Stimulated activated naive CD8-positive, alpha-beta T cell treated with anti-CD3 and anti-CD28 coated beads, Interleukin-15, amount 100 ng/mL, for 72 hours (primary cell): ENCODE data around the gene CEACAM16.
A peak's percentile ranks its signal among the peaks of the same experiment; 100 is the strongest.
"Not testable (repeated sequence)": the region's sequence is repeated elsewhere in the genome, so short reads cannot be mapped to it uniquely, and the experiment has no call there.

Source experiments
- ATAC-seq: fragments of 150-1000 bp; cut with Tn5 transposase; 2 replicates; pipeline ENCODE4 v1.10.0; 2021; ENCODE audit warnings: mild to moderate bottlenecking, moderate library complexity
- DNase-seq, 2 donors: peaks; one replicate each; pipeline ENCODE4 v3.0.0; 2021 to 2022
- H3K27ac Mint-ChIP-seq, 2 donors: one replicate each; pipeline ENCODE4 v1.8.0; 2022; ENCODE audit warnings: mild to moderate bottlenecking in 2 of 2, mixed read lengths in 2 of 2, moderate library complexity in 2 of 2
- H3K27me3 Mint-ChIP-seq: one replicate; pipeline ENCODE4 v1.8.0; 2022; ENCODE audit warnings: mixed read lengths
- H3K4me1 Mint-ChIP-seq: one replicate; pipeline ENCODE4 v1.8.0; 2022; ENCODE audit warnings: mild to moderate bottlenecking, mixed read lengths
- H3K4me3 Mint-ChIP-seq, 2 donors: one replicate each; pipeline ENCODE4 v1.8.0; 2022; ENCODE audit warnings: mild to moderate bottlenecking in 2 of 2, mixed read lengths in 2 of 2, moderate library complexity in 1 of 2
- H3K9me3 Mint-ChIP-seq, 2 donors: one replicate each; pipeline ENCODE4 v1.8.0; 2022; ENCODE audit warnings: mixed read lengths in 2 of 2

The CEACAM16 gene

DNA sequence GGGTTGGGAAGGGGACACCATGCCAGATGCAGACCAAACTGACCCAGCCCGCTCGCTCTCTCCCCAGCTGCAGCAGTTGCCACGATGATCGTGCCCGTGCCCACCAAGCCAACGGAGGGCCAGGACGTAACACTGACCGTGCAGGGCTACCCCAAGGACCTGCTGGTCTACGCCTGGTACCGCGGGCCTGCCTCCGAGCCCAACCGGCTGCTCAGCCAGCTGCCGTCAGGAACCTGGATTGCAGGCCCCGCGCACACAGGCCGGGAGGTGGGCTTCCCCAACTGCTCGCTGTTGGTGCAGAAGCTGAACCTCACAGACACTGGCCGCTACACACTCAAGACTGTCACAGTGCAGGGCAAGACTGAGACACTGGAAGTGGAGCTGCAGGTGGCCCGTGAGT is 8.8 kb downstream of the CEACAM16 start:
- H3K27me3 Mint-ChIP-seq = peaks cover 25% of the 10 kb centered on the region
- ATAC-seq = no peak
- no peaks in the 10 kb centered on the region for H3K9me3 Mint-ChIP-seq
- H3K27ac Mint-ChIP-seq = no peak overlapping the region
- H3K4me3 Mint-ChIP-seq = no peak overlapping the region
- peaks cover 15% of the 10 kb centered on the region for H3K4me1 Mint-ChIP-seq
- no peak for DNase-seq

DNA sequence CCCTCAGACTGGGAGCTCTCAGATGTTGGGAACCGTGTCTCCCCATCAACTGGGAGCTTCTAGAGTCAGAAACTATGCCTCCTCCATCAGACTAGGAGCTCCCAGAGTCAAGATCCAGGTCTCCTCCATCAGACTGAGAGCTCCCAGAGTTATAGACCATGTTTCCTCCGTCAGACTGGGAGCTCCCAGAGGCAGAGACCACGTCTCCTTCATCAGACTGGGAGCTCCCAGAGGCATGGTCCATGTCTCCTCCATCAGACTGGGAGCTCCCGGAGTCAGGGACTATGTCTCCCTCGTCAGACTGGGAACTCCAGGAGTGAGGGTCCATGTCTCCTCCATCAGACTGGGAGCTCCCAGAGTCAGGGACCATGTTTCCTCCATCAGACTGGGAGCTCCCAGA is 10.0 kb downstream of the CEACAM16 start:
- Mint-ChIP-seq H3K4me1 (peaks cover 15% of the 10 kb centered on the region), H3K4me3 (no peak overlapping the region), H3K27ac (no peak overlapping the region), H3K27me3 (peaks cover 25% of the 10 kb centered on the region), H3K9me3 (no peaks in the 10 kb centered on the region)
- ATAC-seq = no peak
- no peak for DNase-seq

DNA sequence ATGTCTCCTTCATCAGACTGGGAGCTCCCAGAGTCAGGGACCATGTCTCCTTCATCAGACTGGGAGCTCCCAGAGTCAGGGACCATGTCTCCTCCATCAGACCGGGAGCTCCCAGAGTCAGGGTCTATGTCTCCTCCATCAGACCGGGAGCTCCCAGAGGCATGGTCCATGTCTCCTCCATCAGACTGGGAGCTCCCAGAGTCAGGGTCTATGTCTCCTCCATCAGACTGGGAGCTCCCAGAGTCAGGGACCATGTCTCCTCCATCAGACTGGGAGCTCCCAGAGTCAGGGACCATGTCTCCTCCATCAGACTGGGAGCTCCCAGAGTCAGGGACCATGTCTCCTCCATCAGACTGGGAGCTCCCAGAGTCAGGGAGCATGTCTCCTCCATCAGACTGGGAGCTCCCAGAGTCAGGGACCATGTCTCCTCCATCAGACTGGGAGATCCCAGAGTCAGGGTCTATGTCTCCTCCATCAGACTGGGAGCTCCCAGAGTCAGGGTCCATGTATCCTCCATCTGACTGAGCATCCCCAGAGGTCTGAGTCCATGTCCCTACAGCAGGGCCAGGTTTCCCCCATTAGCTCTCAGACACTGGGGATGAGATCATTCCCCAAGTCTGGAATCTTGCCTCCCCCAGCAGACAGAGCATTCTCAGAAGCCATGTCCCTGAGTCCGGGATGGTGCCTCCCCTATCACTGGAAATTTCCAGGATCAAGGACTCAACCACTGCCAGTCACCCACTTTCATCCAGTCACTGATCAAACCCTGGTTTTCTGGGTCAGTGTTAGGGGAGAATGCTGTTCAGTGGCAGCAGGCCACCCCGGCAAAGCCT is 10.7 kb downstream of the CEACAM16 start:
- not testable (repeated sequence) for DNase-seq, H3K4me3 Mint-ChIP-seq, ATAC-seq, H3K27ac Mint-ChIP-seq, H3K9me3 Mint-ChIP-seq
- peaks cover 15% of the 10 kb centered on the region for H3K4me1 Mint-ChIP-seq
- H3K27me3 Mint-ChIP-seq = peaks cover 25% of the 10 kb centered on the region

DNA sequence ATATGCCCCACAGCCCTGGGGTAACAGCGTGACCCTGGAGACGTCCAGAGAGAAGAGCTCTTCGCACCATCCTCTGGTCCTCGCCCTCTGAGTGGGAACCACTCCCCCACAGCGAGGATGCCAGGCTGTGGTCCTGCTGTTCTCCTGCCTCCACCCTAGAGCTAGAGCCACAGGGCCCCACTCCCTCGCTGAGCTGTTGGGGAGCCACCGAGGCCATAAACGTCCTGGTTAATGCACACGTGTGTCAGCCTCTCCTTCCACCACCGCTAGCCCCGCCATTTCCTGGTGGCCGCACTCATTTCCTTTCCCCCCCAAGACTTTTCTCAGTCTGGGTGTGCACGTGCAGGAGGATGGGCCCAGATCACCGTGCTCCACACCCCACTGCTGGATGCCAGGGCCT is 11.5 kb downstream of the CEACAM16 start:
- H3K27ac Mint-ChIP-seq = peak overlapping the region in 1 of 2 donors; percentile 80
- H3K4me3 Mint-ChIP-seq = peak overlapping the region in 1 of 2 donors; percentile 14

DNA sequence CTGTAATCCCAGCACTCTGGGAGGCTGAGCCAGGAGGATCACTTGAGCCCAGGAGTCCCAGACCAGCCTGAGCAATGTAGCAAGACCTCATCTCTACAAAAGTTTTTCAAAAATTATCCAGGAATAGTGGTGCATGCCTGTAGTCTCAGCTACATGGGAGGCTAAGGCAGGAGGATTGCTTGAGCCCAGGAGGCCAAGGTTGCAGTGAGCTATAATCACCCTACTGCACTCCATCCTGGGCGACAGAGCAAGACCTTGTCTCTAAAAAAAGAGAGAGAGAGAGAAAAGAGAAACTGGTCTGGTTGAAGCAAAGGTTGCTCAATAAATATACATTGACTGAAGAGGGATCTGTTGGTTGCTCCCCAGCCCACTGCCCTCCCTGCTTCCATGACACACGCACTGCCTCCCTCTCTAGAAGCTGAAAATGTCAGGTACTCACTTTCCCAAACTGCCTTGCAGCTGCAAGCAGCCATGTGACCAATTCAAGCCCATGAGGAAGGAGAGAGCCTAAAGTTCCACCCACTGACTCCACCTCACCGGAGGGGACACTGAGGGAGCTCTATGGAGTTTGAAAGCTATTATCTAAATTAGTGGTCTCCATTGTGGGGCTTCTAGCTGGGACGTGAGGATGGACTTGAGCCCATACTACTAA is 14.0 kb downstream of the CEACAM16 start:
- DNase-seq (no peak), ATAC-seq (no peak)
- Mint-ChIP-seq H3K27ac (no peak overlapping the region), H3K27me3 (peaks cover 12% of the 10 kb centered on the region), H3K9me3 (peaks cover 16 to 18% of the 10 kb centered on the region in 2 donors), H3K4me3 (no peak overlapping the region), H3K4me1 (peaks cover 16% of the 10 kb centered on the region)

More for the DNA sequence above, 11.5 kb downstream of the CEACAM16 start:
- ATAC-seq (peak; percentile 18), DNase-seq (no peak)
- Mint-ChIP-seq H3K4me1 (peaks cover 15% of the 10 kb centered on the region), H3K27me3 (peaks cover 22% of the 10 kb centered on the region), H3K9me3 (peaks cover 11 to 14% of the 10 kb centered on the region in 2 donors)

DNA sequence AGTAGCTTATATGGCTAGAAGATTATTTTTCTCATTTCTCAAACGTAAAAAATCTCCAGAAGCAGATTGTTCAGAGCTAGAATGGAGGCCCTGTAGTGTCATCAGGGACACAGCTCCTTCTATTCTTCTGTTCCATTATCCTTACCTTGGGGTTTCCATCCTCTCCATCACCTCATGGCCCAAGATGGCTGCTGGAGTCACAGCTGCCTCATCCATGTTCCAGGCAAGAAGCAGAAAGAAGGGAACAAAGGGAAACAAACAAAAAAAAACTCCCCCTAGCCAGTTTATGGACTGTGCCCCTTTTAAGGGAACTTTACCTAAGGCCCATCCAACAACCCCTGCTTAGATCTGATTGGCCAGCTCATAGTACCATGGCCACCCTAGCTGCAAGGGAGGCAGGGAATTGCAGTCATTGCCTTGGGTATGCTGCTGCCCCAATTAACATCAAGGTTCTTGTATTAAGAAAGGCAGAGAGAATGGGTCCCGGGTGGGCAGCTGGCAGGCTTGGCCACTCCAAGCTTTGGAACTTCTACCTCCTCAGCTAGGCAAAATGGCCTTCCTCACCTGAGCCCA is 15.7 kb downstream of the CEACAM16 start:
- Mint-ChIP-seq H3K4me3 (no peak overlapping the region), H3K27ac (no peak overlapping the region), H3K4me1 (peaks cover 28% of the 10 kb centered on the region), H3K9me3 (peaks cover 16 to 18% of the 10 kb centered on the region in 2 donors), H3K27me3 (peaks cover 12% of the 10 kb centered on the region)
- DNase-seq (no peak), ATAC-seq (no peak)

DNA sequence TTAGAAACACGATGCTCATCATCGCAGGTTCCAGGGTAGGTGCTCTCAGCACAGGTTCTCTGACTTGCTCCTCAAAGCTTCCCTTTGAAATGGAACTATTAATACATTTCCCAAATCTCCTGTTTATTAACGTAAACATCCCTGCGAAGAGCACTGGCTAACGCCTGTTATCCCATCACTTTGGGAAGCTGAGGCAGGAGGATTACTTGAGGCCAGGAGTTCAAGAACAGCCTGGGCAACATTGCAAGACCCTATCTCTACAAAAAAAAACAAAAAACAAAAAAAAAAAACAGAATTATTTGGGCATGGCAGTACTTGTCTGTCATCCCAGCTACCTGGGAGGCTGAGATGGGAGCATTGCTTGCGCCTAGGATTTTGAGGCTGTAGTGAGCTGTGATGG is 18.7 kb downstream of the CEACAM16 start:
- Mint-ChIP-seq H3K4me1 (peaks cover 35% of the 10 kb centered on the region), H3K9me3 (peaks cover 16 to 18% of the 10 kb centered on the region in 2 donors), H3K4me3 (no peak overlapping the region), H3K27me3 (no peaks in the 10 kb centered on the region), H3K27ac (no peak overlapping the region)
- no peak for ATAC-seq
- no peak for DNase-seq

DNA sequence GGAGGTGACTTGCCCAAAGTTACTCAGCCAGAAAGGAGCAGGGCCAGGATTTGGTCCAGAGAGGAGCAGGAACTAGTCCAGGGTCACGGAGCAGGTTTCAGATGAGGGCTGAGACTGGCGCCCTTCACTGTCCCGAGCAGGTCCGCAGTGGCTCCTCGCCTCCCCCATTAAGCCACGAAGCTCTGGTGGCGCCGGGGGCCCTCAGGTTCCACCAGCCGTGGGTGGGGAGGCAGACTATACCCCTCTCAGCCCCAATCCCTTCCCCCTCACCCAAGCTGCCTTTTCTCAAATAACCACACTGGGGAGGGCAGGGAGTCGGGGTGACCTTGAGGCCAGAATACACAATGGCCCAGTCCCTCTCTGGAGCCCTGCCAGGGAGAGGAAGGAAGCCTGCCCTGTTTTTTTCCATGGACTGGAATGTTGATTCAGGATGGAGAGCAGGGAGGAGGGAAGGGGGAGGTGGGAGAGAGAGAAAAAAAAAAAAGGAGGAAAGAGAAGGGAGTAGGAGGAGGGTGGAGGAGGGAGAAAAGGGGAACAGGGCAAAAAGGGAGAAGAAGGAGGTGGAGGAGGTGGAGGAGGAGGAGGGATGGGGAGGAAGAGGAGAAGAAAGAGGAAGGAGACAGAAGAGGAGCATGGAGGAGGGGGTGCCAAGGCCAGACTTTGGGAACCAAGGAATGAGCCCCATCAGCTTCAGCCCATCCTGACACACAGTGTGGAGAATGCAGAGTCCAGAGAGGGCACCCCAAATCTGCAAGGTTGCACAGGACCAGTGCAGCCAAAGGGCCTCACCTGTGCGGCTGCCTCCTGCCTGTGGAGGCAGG is 19.7 kb downstream of the CEACAM16 start:
- Mint-ChIP-seq H3K9me3 (peaks cover 16 to 18% of the 10 kb centered on the region in 2 donors), H3K4me3 (no peak overlapping the region), H3K4me1 (peaks cover 46% of the 10 kb centered on the region), H3K27me3 (no peaks in the 10 kb centered on the region), H3K27ac (peak overlapping the region in 1 of 2 donors; percentile 35)
- DNase-seq (no peak), ATAC-seq (no peak)

DNA sequence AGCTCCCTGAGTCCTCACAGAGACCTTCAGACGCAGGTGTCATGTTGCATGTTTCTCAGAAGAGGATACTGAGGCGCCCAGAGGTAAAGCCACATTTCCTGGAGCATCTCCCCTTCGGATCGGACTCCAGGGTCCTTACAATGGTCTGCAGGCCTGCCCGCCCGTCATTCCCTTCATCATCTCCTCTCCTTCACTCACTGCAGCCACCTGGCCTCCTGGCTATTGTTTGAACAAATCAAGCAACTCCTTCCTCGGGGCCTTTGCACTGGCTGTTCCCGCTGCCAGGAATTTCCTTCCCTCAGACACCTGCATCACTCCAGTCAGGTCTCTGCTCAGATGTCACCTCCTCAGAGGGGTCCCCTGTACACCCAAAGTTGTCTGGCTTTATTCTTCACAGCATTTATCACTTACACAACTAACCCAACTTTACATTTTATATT is 20.3 kb downstream of the CEACAM16 start:
- no peak overlapping the region for H3K27ac Mint-ChIP-seq
- peaks cover 52% of the 10 kb centered on the region for H3K4me1 Mint-ChIP-seq
- ATAC-seq = no peak
- no peak for DNase-seq
- no peak overlapping the region for H3K4me3 Mint-ChIP-seq
- H3K9me3 Mint-ChIP-seq = peaks cover 15 to 16% of the 10 kb centered on the region in 2 donors
- H3K27me3 Mint-ChIP-seq = peaks cover 2% of the 10 kb centered on the region

DNA sequence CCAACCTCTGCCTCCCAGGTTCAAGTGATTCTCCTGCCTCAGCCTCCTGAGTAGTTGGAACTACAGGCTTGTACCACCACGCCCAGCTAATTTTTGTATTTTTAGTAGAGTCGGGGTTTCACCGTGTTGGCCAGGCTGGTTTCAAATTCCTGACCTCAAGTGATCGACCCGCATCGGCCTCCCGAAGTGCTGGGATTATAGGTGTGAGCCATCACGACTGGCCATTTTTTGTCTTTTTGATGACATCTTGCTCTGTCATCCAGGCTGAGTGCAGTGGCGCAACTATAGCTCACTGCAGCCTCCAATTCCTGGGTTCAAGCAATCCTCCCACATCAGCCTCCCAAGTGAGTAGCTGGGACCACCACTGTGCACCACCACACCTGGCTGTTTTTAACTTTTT is 21.4 kb downstream of the CEACAM16 start:
- H3K9me3 Mint-ChIP-seq, H3K27ac Mint-ChIP-seq, ATAC-seq, DNase-seq, H3K4me3 Mint-ChIP-seq, H3K27me3 Mint-ChIP-seq: not testable (repeated sequence)
- H3K4me1 Mint-ChIP-seq = peaks cover 62% of the 10 kb centered on the region

DNA sequence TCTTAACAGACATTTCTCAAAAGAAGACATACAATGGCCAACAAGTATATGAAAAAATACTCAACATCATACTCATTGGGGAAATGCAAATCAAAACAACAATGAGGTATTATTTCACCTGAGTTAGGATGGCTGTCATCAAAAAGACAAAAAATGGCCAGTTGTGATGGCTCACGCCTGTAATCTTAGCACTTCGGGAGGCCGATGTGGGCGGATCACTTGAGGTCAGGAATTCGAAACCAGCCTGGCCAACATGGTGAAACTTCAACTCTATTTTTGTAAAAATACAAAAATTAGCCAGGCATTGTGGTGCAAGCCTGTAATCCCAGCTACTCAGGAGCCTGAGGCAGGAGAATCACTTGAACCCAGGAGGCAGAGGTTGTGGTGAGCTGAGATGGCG is 22.0 kb downstream of the CEACAM16 start:
- H3K9me3 Mint-ChIP-seq = peaks cover 0 to under 1% of the 10 kb centered on the region in 2 donors
- ATAC-seq = no peak
- peaks cover 66% of the 10 kb centered on the region for H3K4me1 Mint-ChIP-seq
- peaks cover 6% of the 10 kb centered on the region for H3K27me3 Mint-ChIP-seq
- no peak for DNase-seq
- no peak overlapping the region for H3K27ac Mint-ChIP-seq
- H3K4me3 Mint-ChIP-seq = peak overlapping the region; percentile 9 to 26

DNA sequence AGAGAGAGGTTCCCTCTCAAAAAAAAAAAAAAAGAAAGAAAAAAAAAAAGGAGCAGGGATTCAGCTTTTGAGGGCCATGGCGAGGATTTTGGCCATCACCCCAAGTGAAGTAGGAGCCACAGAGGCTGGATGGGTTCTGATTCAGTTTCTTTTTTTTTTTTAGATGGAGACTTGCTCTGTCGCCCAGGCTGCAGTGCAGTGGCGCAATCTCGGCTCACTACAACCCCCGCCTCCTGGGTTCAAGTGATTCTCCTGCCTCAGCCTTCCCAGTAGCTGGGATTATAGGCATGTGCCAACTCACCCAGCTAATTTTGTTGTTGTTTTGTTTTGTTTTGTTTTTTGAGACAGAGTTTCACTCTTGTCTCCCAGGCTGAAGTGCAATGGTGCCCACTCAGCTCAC is 22.4 kb downstream of the CEACAM16 start:
- H3K9me3 Mint-ChIP-seq, ATAC-seq, DNase-seq, H3K27me3 Mint-ChIP-seq: not testable (repeated sequence)
- peak overlapping the region; percentile 5 to 19 for H3K27ac Mint-ChIP-seq
- H3K4me1 Mint-ChIP-seq = peaks cover 67% of the 10 kb centered on the region
- peak overlapping the region in 1 of 2 donors; percentile 67 for H3K4me3 Mint-ChIP-seq

DNA sequence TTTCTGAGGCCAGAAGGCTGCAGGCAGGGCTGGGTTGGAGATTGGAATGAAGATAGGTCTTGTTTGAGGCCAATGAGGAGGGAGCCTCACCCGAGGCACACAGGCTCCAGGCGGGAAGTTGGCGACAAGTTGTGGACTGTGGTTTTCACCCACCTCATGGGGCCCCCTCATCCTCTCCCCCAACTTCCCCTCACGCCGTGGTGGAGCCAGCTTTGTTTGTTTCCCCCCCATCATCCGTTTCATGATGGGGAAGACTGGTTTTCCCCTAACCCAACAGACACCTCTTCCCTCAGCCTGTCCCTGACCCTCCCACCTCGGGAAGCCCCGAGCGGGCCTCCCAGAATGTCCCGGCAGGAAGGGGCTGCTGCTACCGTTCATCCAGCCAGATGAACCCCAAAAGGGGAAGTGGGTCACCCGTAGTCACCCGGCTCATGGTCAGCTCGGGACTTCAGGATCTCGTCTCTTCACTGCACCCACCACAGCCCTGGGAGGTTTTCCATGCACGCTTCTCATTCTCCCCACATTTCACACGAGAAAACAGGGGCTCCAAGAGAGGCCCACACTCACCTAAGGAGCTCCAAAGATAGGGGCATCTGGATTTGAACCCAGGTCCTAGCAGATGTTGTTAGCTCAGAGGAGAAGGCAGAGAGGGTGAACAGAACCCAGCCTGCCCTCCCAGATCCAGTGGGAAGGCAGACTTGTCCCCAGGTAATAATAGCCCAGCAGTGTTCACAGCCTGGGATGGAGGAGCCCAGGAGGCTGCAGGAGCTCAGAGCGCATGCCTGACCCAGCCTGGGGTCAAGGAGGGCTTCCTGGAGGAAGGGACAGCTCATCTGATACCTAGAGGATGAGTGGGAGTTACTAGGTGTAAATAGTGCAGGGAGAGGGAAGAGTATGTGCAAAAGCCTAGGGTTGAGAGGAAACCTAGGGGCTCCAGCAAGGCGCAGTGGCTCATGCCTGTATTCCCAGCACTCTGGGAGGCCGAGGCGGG is 23.5 kb downstream of the CEACAM16 start:
- peak overlapping the region; percentile 67 to 70 for H3K4me3 Mint-ChIP-seq
- ATAC-seq = peak; percentile 57
- peaks cover 67% of the 10 kb centered on the region for H3K4me1 Mint-ChIP-seq
- H3K27ac Mint-ChIP-seq = peak overlapping the region; percentile 75 to 77
- DNase-seq = peak in 1 of 2 donors; percentile 56
- H3K27me3 Mint-ChIP-seq = peaks cover 6% of the 10 kb centered on the region
- H3K9me3 Mint-ChIP-seq = no peaks in the 10 kb centered on the region

DNA sequence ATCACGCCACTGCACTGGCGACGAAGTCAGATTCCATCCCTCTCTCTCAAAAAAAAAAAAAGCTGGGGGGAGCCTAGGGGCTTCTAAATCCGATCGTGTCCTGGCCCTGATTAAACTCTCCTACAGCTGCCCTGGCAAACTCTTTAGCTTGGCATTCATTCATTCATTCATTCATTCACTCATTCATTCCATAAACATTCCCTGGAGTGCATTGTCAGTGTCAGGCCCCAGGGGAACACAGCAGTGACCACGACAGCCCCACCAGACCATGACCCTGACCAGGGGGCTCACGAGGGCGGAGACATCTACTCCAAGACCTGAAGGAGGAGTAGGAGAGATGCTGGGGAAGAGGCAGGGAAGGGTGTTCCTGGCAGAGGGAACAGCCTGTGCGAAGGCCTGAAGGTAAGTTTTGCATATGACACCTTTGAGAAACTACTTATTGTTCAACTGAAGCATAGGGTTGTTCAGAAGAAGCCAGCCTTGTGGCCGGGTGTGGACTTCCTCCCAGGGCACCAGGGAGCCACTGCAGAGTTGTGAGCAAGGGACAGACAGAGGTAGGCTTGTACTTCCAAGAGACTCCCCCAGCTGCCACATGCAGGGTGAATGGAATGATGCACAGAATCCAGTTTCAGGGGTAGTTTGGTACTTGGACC is 24.5 kb downstream of the CEACAM16 start:
- peaks cover 6% of the 10 kb centered on the region for H3K27me3 Mint-ChIP-seq
- no peaks in the 10 kb centered on the region for H3K9me3 Mint-ChIP-seq
- DNase-seq = no peak
- ATAC-seq = peak; percentile 87
- no peak overlapping the region for H3K27ac Mint-ChIP-seq
- peaks cover 71% of the 10 kb centered on the region for H3K4me1 Mint-ChIP-seq
- peak overlapping the region in 1 of 2 donors; percentile 18 for H3K4me3 Mint-ChIP-seq
